ENCODE data around the gene TYW5.

GRCh38 chr2:199951023-199951422, 4.3 kb downstream of the TYW5 start:
- TF ChIP-seq CTCF (IDR thresholded peaks at IDR 0.05; ENCODE audit: insufficient read depth, low read length, poor library complexity, severe bottlenecking) (no peak), EZH2phosphoT487 (conservative IDR thresholded peaks at IDR 0.05; ENCODE audit: low read length) (no peak)

Data from SU-DHL-6 (cell line).